GM12892 (cell line): ENCODE results near the gene ULK3.

Source experiments
- POLR2A ChIP-seq: IDR thresholded peaks from 2 replicates; pipeline ENCODE4 v1.6.1; 2011; ENCODE audit warnings: low read depth, low read length, control low read depth
- POLR2AphosphoS5 ChIP-seq: IDR thresholded peaks from 2 replicates; pipeline ENCODE4 v1.6.1; 2011; ENCODE audit warnings: low read depth, low read length, control low read depth

DNA sequence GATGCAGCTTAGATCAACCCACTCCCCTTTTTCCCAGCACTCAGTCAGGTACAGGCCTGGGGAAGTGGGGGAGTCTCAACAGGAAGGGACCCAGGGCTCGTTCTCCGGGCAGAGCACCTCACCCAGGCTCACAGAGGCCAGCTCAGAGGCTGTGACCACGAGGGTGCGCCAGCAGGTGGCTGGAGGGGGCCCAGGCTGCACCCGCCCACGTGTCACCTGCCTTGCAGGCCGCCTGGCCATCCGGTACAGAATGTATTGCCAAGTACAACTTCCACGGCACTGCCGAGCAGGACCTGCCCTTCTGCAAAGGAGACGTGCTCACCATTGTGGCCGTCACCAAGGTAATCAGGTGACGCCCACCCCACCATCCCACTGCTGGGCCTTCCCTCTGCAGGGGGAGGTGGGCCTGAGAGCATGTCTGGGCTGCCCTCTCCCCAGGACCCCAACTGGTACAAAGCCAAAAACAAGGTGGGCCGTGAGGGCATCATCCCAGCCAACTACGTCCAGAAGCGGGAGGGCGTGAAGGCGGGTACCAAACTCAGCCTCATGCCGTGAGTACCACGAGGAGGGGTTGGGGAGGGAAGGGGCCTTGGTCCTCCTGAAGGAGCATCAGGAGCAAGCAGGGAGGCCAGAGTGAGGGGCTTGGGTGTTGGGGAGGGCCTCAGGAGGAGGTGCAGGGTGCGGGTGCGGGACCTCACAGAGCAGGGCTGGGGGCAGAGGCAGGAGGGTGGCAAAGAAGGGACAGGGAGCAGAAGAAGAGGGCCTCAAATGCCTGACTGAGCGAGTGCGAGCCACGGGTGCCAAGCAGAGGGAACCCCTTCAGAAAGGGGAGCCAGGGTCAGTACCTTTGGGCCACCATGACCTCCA, 44.3 kb downstream of the ULK3 start:
- TF ChIP-seq POLR2A (0 out of 2 replicates have a peak, but pooled peaks have one; percentile 5), POLR2AphosphoS5 (no peak)
